ENCODE data around the gene CLNK.

CLNK gene

DNA sequence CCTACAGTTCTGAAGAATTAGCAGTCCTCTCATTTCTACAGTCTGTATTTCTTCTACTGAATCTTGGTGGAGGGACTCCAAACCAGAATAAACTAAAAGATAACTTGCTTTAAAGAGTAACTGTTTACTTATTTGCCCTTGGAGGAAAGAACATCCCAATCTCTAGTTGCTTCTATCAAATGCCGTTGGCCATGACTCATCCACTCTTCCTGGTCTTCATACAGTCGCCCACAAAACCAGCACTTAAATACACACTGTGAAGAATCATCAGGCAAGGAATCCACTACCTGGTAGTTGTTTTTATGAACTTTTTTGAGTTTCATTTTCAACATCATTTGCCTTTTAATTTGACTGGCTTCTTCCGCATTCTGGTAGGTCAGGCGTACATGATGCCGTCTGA lies 241.6 kb downstream of the CLNK start:
- DNase-seq (ENCODE audit: insufficient read length, low spot score) = no peak
- FAIRE-seq = no peak
- TF ChIP-seq CTCF (IDR thresholded peaks at IDR 0.05; ENCODE audit: insufficient read depth, missing control alignments) = no peak

DNA sequence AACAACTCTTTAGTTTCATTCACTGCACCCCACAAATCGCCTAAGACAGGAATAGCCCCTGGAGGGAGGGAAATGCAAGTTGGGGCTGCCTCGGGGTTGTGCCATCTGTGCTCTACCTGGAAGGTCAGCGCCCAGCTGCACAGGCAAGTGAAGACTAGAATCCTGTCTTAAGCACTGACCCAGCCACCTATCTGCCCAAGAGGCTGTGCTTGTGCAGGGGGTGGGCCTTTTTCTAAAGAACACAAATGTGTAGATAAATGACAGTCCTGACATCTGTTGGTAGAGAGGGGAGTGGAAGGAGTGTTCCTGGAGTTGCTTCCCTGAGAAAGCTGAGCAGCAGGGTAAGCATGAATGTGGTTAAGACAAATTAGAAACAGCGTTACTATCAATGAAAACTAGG lies 243.1 kb downstream of the CLNK start:
- no peak for TF ChIP-seq CTCF (IDR thresholded peaks at IDR 0.05; ENCODE audit: insufficient read depth, missing control alignments)
- FAIRE-seq = no peak
- no peak for DNase-seq (ENCODE audit: insufficient read length, low spot score)

DNA sequence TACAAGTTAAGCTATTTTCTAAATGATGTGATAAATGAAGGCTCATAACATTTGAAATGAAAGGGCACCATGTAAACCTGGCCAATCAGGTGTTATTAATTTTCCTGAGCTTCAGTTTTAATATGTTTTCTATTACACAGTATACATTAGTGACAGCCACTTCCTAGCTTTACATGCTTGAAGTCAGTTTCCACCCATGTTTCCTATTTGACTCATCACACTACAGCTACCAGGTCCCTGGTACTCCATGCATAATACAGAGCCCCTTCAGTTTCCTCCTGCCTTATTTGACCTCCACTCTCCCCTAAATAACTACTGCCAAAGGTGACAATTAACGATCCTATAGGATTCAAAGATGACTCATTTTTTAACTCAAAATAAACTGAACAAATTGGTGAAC lies 245.6 kb downstream of the CLNK start:
- TF ChIP-seq CTCF (IDR thresholded peaks at IDR 0.05; ENCODE audit: insufficient read depth, missing control alignments) = no peak
- FAIRE-seq = no peak
- no peak for DNase-seq (ENCODE audit: insufficient read length, low spot score)

DNA sequence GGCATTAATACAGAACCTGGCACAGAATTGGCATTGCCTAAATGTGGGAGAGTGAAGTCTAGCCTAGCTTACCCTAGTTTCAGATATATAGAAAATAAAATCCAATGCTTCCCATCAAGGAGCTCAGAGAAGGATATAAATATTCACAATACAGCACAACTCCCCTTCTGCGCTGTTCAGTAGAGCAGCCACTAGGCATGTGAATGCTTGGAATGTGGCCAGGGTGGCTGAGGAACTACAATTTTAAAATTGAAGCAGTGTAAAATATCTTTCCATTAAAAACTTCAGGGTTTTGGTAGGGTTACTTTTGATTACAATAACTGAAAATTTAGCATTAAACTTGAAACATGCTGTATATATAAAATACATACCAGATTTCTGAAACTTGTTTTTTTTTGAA lies 246.8 kb downstream of the CLNK start:
- DNase-seq (ENCODE audit: insufficient read length, low spot score) (no peak), FAIRE-seq (no peak)
- no peak for TF ChIP-seq CTCF (IDR thresholded peaks at IDR 0.05; ENCODE audit: insufficient read depth, missing control alignments)

All from D721Med (cell line).